ENCODE data around the gene NELL2.
A peak's percentile ranks its signal among the peaks of the same experiment; 100 is the strongest.
"Not testable (repeated sequence)": the region's sequence is repeated elsewhere in the genome, so short reads cannot be mapped to it uniquely, and the experiment has no call there.

Gene NELL2

DNA sequence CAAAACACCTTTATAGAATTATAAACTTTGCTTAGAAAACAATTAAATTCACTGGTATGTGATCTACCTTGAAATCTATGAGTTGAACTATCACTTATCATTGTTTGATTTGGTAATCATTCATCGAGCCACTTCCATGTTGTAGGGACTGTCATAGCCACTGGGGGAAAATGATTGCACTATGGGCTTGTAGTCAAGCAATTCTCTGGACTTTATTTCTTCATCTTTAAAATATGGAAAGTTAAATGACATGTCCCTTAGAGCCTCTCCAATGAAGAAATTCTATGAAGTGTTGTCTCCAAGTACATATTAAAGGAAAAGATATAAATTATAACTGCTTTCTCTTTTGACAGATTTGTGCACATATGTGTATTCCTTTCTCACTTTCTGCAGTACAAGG is 97.3 kb downstream of the NELL2 start:
- no peak for DNase-seq (ENCODE audit: low spot score)

DNA sequence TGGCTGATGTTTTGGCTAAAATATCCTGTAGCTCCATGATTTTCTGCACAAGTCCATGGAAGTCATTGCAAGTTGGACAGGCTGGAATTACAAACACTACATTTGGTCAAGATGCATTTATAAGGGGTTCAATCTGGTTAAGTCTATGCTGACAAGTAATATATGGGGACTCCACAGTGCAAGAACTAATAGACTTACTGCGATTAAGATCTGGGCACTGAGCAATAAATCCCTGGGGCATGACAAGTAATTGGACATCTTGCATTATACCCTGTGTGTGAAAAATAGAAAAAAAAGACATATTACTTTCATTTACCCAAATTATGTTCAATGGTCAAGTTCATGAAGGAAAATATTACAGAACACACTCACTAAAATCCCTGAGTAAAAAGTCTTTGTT is 99.1 kb downstream of the NELL2 start:
- no peak for DNase-seq (ENCODE audit: low spot score)

- DNase-seq (ENCODE audit: low spot score): no peak
Observed at GRCh38 chr12:44775901-44776300, 100.2 kb downstream of the NELL2 start.

DNA sequence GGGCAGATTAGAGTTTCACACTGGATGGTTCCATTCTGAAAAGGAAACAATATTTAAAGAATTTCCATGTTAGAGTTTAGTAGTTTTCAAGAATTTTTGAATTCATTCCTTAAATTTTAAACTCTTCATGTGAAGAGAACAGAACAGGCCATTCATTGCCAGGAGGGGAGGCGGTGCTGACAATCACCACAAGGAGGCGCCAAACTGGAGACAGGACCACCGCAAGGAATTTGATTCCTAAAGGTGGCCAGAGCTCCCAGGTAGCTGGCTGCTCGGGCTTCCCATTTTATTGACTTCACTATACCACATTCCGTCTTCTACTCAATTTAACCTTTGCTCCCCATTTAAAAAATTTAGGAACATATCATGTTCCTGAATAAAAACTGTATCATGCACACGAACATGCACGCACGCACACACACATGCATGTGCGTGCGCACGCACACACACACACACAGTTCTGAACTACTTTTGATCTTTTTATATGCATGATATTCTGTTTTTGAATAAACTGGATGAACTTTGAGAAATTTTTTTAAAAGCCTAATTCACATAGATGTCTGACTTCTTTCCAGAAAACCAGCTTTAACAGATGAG is 101.2 kb downstream of the NELL2 start:
- peak; percentile 32 for DNase-seq (ENCODE audit: low spot score)

- no peak for DNase-seq (ENCODE audit: low spot score)
Observed at GRCh38 chr12:44771485-44772021, 104.6 kb downstream of the NELL2 start.

- no peak for DNase-seq (ENCODE audit: low spot score)
Observed at GRCh38 chr12:44765796-44766195, 110.3 kb downstream of the NELL2 start.

- no peak for DNase-seq (ENCODE audit: low spot score)
Observed at GRCh38 chr12:44763021-44763420, 113.1 kb downstream of the NELL2 start.

GRCh38 chr12:44759289-44759688 is 116.8 kb downstream of the NELL2 start:
- no peak for DNase-seq (ENCODE audit: low spot score)

DNA sequence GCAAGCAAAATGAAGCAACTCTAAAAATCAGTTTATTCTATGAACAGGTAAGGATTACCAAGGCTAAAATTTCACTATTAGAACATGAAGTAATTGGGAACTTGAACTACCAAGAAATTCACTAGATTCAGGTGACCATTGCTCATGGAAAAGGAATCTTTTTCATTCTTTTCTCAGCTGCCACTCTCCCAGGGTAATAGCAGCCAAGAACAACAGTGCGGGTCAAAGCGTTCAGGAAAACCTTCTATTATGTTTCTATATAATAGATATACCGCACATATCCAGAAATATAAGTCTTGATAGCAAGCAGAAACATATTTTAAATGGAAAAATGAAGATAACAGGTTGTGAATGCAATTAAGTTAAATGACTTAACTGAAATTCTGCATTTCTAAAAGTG is 125.6 kb downstream of the NELL2 start:
- DNase-seq (ENCODE audit: low spot score): no peak

GRCh38 chr12:44749566-44749965 is 126.5 kb downstream of the NELL2 start:
- DNase-seq (ENCODE audit: low spot score): no peak

- DNase-seq (ENCODE audit: low spot score): no peak
Observed at GRCh38 chr12:44748950-44749468, 127.1 kb downstream of the NELL2 start.

DNA sequence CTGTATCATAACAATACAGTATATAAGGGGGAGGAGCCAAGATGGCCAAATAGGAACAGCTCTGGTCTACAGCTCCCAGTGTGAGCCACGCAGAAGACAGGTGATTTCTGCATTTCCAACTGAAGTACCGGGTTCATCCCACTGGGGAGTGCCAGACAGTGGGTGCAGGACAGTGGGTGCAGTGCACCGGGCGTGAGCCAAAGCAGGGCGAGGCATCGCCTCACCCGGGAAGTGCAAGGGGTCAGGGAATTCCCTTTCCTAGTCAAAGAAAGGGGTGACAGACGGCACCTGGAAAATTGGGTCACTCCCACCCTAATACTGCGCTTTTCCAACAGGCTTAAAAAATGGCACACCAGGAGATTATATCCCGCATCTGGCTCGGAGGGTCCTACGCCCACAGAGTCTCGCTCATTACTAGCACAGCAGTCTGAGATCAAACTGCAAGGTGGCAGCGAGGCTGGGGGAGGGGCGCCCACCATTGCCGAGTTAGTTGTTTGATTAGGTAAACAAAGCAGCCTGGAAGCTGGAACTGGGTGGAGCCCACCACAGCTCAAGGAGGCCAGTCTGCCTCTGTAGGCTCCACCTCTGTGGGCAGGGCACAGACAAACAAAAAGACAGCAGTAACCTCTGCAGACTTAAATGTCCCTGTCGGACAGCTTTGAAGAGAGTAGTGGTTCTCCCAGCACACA is 134.7 kb downstream of the NELL2 start:
- DNase-seq (ENCODE audit: low spot score): not testable (repeated sequence)

DNA sequence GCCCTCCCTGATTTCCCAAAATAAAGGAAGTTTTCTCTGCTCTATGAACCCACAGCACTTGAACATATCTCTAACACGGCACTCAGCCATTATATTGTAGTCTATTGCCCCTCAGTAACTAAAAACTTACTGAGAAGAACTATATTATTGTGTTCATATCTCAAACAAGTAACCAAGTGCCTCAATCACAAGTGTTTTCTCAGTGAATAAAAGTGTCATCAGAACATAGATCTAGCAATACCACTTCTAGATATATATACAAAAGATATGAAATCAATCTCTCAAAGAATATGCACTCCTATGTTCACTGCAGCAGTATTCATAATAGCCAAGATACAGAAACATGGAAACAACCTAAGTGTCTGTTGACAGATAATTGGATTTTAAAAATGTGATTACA is 138.1 kb downstream of the NELL2 start:
- no peak for DNase-seq (ENCODE audit: low spot score)

DNA sequence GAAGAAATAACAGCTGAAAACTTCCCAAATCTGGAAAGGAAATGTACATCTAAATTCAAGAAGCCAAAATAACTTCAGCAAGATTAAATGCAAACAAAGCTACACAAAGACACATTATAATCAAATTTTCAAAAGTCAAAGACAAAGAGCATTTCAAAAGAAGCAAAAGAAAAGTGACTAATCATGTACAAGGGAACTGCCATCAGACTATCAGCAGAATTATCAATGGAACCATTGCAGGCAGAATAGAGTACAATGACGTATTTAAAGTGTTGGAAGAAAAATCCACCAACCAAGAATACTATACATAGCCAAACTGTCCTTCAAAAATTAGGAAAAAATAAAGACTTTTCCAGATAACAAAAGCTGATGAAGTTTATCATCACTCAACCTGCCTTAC is 147.5 kb downstream of the NELL2 start:
- DNase-seq (ENCODE audit: low spot score): no peak

- no peak for DNase-seq (ENCODE audit: low spot score)
Observed at GRCh38 chr12:44720265-44720664, 155.8 kb downstream of the NELL2 start.

- no peak for DNase-seq (ENCODE audit: low spot score)
Observed at GRCh38 chr12:44717612-44718011, 158.5 kb downstream of the NELL2 start.

- no peak for DNase-seq (ENCODE audit: low spot score)
Observed at GRCh38 chr12:44716711-44717110, 159.4 kb downstream of the NELL2 start.

- DNase-seq (ENCODE audit: low spot score): no peak
Observed at GRCh38 chr12:44711736-44712135, 164.4 kb downstream of the NELL2 start.

GRCh38 chr12:44709166-44709565 is 166.9 kb downstream of the NELL2 start:
- DNase-seq (ENCODE audit: low spot score): no peak

- no peak for DNase-seq (ENCODE audit: low spot score)
Observed at GRCh38 chr12:44708218-44708617, 167.9 kb downstream of the NELL2 start.

DNA sequence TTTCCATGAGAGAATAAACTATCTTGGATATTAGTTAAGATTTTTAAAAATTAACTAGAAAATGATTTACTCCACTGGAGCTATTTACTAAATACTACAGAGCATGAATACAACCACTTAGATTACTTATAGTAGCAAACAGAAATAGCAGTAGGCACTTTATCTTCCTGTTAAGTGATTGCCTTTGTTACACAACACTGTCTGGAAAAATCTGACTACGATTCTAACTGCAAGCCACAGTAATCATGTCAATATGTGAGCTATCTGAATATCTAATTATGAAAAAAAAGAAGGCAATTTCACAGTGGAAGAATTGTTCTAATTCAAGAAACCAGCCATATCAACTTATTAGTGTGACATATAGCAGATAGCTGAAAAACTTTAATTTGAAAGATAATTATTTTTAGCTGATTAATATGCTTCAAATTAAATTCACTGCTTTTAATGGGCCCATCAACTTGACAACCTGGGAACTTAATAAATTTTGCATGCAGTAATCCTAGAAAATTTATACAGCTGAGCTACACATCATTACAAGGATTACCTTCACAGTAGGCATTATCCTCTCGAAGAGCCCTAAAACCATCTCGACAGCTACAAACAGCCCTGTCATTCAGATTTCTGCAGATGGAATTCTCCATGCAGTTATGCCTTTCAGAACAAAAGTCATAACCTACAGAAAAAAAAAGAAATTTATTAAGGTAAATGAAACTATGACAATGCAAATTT is 172.8 kb downstream of the NELL2 start:
- DNase-seq (ENCODE audit: low spot score): no peak

- DNase-seq (ENCODE audit: low spot score): no peak
Observed at GRCh38 chr12:44697511-44697910, 178.6 kb downstream of the NELL2 start.

DNA sequence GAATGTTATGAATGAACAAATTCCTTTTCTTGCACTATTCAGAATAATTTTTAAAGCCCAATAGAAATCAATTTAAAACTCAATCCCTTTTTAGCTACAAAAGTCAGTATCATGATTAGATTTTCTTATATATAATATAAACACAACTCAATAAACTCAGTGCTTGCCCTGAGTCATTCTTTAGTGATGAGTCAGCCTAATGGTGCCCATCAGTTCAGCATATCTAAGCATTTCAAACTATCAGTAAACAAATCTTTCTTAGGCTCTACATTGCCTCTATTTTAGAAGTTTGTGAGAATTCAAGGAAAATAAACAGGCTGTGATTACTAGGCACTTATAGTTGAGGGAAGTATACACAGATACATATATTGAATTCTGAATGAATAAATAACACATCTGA is 179.6 kb downstream of the NELL2 start:
- DNase-seq (ENCODE audit: low spot score): no peak
